NCI-H2107 treated with DMSO at 0.1 percent for 48 hours (cell line): ENCODE results near the gene LCE1B.

Experiments
- DNase-seq: peaks from one replicate; lab custom pipeline; 2025; ENCODE audit not compliant: unreplicated experiment; lab: John Stamatoyannopoulos, UW

Gene LCE1B

GRCh38 chr1:152860129-152860528, 48.4 kb downstream of the LCE1B start:
- no peak for DNase-seq

GRCh38 chr1:152861374-152861773, 49.6 kb downstream of the LCE1B start:
- DNase-seq: no peak
